Endometrial microvascular endothelial cells (primary cell): ENCODE measurements around the gene STARD10. TPM values are rescaled to one million over a fixed set of nuclear protein-coding genes. Genes with fewer than 3 reads are reported as not detected.

Experiments
- total RNA-seq: library from RNA; depleted of rRNA; stranded (reverse); fragments of >200 nt; gene quantifications from one replicate; pipeline ENCODE4 v1.2.3, GENCODE V29; 2015; ENCODE audit errors: inconsistent ontology term

Gene STARD10
- total RNA-seq, 1 donor from 2014 or later = 25.3 TPM

Other genes with a start within 250 kb of the STARD10 start
- gene PDE2A, start 119.6 kb downstream of the STARD10 start, total RNA-seq = 9.5 TPM
- 76.5 TPM for gene ARAP1, start 41.6 kb downstream of the STARD10 start, total RNA-seq
- 8.8 TPM for gene ATG16L2, start 20.4 kb upstream of the STARD10 start, total RNA-seq